ENCODE measurements around the gene LRP5. TPM values are rescaled to one million over a fixed set of nuclear protein-coding genes. Genes with fewer than 3 reads are reported as not detected.

The LRP5 gene
- total and polyA plus RNA-seq, 3 donors from 2014 or later: 15.7 to 21.3 (median 20.6) TPM

GRCh38 chr11:68375766-68376165 lies 63.4 kb downstream of the LRP5 start:
- TF ChIP-seq, protein P1, sequence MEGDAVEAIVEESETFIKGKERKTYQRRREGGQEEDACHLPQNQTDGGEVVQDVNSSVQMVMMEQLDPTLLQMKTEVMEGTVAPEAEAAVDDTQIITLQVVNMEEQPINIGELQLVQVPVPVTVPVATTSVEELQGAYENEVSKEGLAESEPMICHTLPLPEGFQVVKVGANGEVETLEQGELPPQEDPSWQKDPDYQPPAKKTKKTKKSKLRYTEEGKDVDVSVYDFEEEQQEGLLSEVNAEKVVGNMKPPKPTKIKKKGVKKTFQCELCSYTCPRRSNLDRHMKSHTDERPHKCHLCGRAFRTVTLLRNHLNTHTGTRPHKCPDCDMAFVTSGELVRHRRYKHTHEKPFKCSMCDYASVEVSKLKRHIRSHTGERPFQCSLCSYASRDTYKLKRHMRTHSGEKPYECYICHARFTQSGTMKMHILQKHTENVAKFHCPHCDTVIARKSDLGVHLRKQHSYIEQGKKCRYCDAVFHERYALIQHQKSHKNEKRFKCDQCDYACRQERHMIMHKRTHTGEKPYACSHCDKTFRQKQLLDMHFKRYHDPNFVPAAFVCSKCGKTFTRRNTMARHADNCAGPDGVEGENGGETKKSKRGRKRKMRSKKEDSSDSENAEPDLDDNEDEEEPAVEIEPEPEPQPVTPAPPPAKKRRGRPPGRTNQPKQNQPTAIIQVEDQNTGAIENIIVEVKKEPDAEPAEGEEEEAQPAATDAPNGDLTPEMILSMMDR (IDR thresholded peaks at IDR 0.05): no peak
- TF ChIP-seq POLR2A (IDR thresholded peaks at IDR 0.05): no peak
- WGBS, 2 donors: 88 to 94% methylated on average over 14 of the region's 14 CpGs
- H3K9me3 ChIP-seq: no peaks in the 10 kb centered on the region
- intact Hi-C loops (cut with DNase I; ENCODE audit: low total_unique reads): loop anchor here (10.0 kb wide), 1 partner anchor 61 kb away; the partner anchor contains the start of gene LRP5
- H3K4me1 ChIP-seq: peaks cover 16% of the 10 kb centered on the region
- no peaks in the 10 kb centered on the region for H3K27me3 ChIP-seq
- H3K36me3 ChIP-seq (ENCODE audit: low read depth, missing control alignments): no peaks in the 10 kb centered on the region
- no peak overlapping the region for H3K27ac ChIP-seq
- no peak for DNase-seq
- no peak overlapping the region for H3K4me3 ChIP-seq

DNA sequence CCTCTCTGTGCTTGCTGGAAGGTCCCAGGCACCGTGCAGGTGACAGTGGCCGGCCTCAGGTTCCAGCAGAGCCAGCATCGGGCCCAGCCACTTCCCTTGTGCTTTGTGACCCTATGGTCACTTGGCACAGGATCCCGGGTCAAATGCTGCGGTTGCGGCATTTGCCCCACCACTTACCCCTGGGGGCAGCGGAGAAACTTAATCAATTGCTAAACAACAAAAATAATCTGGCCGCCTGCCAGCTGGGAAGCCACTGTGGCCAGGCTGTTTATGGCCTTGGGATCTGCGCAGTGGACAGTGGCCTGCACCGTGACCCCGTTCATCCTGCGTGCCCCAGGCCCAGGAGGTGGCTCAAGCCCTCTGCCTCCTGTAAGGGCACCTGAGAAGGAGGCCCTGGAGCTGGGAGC lies 65.0 kb downstream of the LRP5 start:
- intact Hi-C loops (cut with DNase I; ENCODE audit: low total_unique reads): loop anchor here (10.0 kb wide), 1 partner anchor 63 kb away; the partner anchor contains the start of gene LRP5
- WGBS, 2 donors: 54% methylated on average over 7 of the region's 12 CpGs; no CpG with 5 or more reads in 1 of the 2 donors
- Histone ChIP-seq H3K4me3 (no peak overlapping the region), H3K27ac (no peak overlapping the region), H3K4me1 (peaks cover 27% of the 10 kb centered on the region), H3K27me3 (no peaks in the 10 kb centered on the region), H3K9me3 (no peaks in the 10 kb centered on the region), H3K36me3 (ENCODE audit: low read depth, missing control alignments) (no peaks in the 10 kb centered on the region)
- TF ChIP-seq POLR2A (IDR thresholded peaks at IDR 0.05): no peak
- TF ChIP-seq, protein P1 (IDR thresholded peaks at IDR 0.05): no peak
- DNase-seq: no peak

DNA sequence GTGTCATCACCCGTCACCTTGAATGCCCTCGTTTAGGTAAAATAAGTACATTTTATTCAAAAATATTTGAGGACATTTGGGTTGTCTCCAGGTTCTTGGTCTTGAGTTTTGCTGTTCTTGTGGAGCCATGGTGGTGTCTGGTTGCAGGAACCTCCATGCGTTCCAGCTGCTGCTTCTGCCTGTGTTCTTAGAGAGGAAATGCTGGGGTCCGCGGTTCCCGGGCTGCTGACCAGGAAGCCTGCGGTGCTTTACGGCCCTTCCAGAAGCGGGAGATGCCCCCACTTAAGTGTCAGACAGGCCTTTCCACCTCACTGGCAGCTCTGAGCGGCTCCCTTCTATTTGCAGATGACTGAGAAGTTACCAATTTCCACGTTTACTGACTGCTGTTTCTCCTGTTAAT lies 66.8 kb downstream of the LRP5 start:
- Histone ChIP-seq H3K4me3 (no peak overlapping the region), H3K36me3 (ENCODE audit: low read depth, missing control alignments) (no peaks in the 10 kb centered on the region), H3K27ac (no peak overlapping the region), H3K27me3 (no peaks in the 10 kb centered on the region), H3K9me3 (no peaks in the 10 kb centered on the region), H3K4me1 (peaks cover 21% of the 10 kb centered on the region)
- DNase-seq: no peak
- WGBS, 2 donors: 68 to 80% methylated on average over 11 of the region's 11 CpGs
- TF ChIP-seq, protein P1 (IDR thresholded peaks at IDR 0.05): no peak
- no peak for TF ChIP-seq POLR2A (IDR thresholded peaks at IDR 0.05)
- intact Hi-C loops (cut with DNase I; ENCODE audit: low total_unique reads): loop anchor here (10.0 kb wide), 1 partner anchor 64 kb away; the partner anchor contains the start of gene LRP5

DNA sequence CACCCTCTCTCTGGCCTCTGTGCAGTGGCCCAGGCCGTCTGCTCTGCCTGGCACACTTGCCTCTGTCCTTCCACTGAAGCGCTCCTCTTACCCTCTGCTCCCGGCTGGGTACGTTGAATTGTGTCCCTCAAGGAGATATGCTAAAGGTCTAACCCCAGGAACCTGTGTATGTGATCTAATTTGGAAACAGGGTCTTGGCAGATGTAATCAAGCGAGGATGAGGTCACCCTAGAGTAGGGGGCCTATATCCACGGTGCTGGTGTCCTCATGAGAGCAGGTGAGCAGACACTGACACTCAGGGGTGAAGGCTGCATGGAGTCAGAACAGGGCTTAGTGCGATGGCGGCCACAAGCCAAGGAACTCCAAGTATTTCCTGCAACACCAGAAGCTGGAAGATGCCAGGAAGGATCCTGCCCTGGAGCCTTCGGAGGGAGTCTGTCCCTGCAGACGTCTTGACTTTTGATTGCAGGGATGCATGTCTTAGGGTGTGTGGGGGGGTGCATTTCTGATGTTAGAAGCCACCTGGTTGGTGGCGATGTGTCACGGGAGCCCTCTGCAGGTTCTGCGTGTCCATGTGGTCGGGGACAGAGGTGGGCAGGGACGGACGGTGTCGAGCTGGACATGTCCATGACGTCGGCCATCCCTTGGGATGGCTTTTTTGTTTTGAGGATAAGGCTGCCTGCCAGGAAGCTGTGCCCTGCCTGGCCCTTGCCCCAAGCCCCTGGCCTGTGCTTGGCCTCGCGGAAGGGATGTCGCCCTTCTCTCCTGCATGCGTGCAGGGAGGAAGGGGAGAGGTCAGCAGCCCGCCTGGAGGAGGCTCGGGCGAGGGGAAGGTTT lies 68.6 kb downstream of the LRP5 start:
- H3K4me3 ChIP-seq: no peak overlapping the region
- H3K27me3 ChIP-seq: no peaks in the 10 kb centered on the region
- intact Hi-C loops (cut with DNase I; ENCODE audit: low total_unique reads): no loop called here
- no peaks in the 10 kb centered on the region for H3K36me3 ChIP-seq (ENCODE audit: low read depth, missing control alignments)
- H3K27ac ChIP-seq: peak overlapping the region in 1 of 2 donors; percentile 57
- no peaks in the 10 kb centered on the region for H3K9me3 ChIP-seq
- H3K4me1 ChIP-seq: peaks cover 12% of the 10 kb centered on the region
- DNase-seq: no peak
- 65 to 66% methylated on average over 17 to 26 of the region's 26 CpGs for WGBS, 2 donors
- TF ChIP-seq, protein P1 (IDR thresholded peaks at IDR 0.05): peak in 1 of 3 experiments; percentile 5
- TF ChIP-seq POLR2A (IDR thresholded peaks at IDR 0.05): no peak

Data from testis (tissue), 3 donors.